Colonic mucosa (tissue), 4 donors: ENCODE results near the gene GRK7. TPM values are rescaled to one million over a fixed set of nuclear protein-coding genes. Genes with fewer than 3 reads are reported as not detected.
A peak's percentile ranks its signal among the peaks of the same experiment; 100 is the strongest.

Source experiments
- DNase-seq: peaks from one replicate; pipeline ENCODE4 v3.0.0-alpha.2; 2020
- H3K27ac ChIP-seq: fragments of 200-600 bp; one replicate; pipeline ENCODE4 v1.8.0; 2021
- H3K27me3 ChIP-seq: fragments of 200-600 bp; one replicate; pipeline ENCODE4 v1.8.0; 2021
- H3K36me3 ChIP-seq: fragments of 200-600 bp; one replicate; pipeline ENCODE4 v1.8.0; 2021
- H3K4me1 ChIP-seq: fragments of 200-600 bp; one replicate; pipeline ENCODE4 v1.8.0; 2021; ENCODE audit warnings: mild to moderate bottlenecking
- H3K4me3 ChIP-seq: fragments of 200-600 bp; one replicate; pipeline ENCODE4 v1.8.0; 2021
- H3K9ac ChIP-seq, 2 donors: one replicate each; pipeline ENCODE4 v1.7.0; 2013; ENCODE audit warnings: control low read depth in 2 of 2, low read depth in 2 of 2, low read length in 2 of 2
- H3K9me3 ChIP-seq: fragments of 200-600 bp; one replicate; pipeline ENCODE4 v1.8.0; 2021
- intact Hi-C: fragments of 100-400 bp; cut with DNase I; formaldehyde crosslinking; loops from one replicate; pipeline ENCODE4 v1.14.1; 2022
- total RNA-seq, 2 donors: library from RNA; stranded (reverse); fragmentation: NEBNext Ultra II Directional in 1 of 2; extraction: Animal tissue kit (Norgen Biotek cat#: 25700) in 1 of 2; gene quantifications; one replicate each; pipeline ENCODE4 v1.2.1, GENCODE V29; 2021
- TF ChIP-seq, protein P1 (sequence below): fragments of 200-600 bp; IDR thresholded peaks from one replicate; pipeline ENCODE4 v1.8.0; 2022; ENCODE audit warnings: antibody characterized with exemption, mild to moderate bottlenecking
- donor health status: healthy.
- donor health status: DM: no; HTN: no; CAD: no.
- donor health status: DM: no; HTN: no; CAD: no.

Gene GRK7
- total RNA-seq, 2 donors from 2014 or later = not detected

DNA sequence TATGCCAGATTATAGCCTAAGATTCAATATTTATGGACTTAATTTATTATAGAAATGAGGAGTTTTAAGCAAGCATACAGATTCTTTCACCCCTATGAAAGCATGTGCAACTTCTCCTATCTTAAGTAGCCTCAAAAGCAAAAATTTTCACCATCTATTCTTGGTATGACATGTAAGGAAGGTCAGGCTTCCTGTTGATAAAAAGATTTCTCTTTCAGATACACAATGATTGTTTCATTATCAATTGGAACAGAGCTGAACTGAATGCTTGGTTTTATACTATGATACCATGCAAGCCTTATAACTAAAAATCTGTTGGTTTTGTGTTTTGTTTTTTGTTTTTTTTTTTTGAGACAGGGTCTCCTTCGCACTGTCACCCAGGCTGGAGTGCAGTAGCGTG, 3.9 kb downstream of the GRK7 start:
- DNase-seq = no peak
- H3K36me3 ChIP-seq = no peaks in the 10 kb centered on the region
- H3K9ac ChIP-seq = no peak overlapping the region
- no peaks in the 10 kb centered on the region for H3K4me1 ChIP-seq
- intact Hi-C loops = no loop called here
- H3K9me3 ChIP-seq = no peaks in the 10 kb centered on the region
- H3K27me3 ChIP-seq = no peaks in the 10 kb centered on the region
- H3K27ac ChIP-seq = no peak overlapping the region
- H3K4me3 ChIP-seq = no peak overlapping the region
- TF ChIP-seq, protein P1, sequence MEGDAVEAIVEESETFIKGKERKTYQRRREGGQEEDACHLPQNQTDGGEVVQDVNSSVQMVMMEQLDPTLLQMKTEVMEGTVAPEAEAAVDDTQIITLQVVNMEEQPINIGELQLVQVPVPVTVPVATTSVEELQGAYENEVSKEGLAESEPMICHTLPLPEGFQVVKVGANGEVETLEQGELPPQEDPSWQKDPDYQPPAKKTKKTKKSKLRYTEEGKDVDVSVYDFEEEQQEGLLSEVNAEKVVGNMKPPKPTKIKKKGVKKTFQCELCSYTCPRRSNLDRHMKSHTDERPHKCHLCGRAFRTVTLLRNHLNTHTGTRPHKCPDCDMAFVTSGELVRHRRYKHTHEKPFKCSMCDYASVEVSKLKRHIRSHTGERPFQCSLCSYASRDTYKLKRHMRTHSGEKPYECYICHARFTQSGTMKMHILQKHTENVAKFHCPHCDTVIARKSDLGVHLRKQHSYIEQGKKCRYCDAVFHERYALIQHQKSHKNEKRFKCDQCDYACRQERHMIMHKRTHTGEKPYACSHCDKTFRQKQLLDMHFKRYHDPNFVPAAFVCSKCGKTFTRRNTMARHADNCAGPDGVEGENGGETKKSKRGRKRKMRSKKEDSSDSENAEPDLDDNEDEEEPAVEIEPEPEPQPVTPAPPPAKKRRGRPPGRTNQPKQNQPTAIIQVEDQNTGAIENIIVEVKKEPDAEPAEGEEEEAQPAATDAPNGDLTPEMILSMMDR = no peak

DNA sequence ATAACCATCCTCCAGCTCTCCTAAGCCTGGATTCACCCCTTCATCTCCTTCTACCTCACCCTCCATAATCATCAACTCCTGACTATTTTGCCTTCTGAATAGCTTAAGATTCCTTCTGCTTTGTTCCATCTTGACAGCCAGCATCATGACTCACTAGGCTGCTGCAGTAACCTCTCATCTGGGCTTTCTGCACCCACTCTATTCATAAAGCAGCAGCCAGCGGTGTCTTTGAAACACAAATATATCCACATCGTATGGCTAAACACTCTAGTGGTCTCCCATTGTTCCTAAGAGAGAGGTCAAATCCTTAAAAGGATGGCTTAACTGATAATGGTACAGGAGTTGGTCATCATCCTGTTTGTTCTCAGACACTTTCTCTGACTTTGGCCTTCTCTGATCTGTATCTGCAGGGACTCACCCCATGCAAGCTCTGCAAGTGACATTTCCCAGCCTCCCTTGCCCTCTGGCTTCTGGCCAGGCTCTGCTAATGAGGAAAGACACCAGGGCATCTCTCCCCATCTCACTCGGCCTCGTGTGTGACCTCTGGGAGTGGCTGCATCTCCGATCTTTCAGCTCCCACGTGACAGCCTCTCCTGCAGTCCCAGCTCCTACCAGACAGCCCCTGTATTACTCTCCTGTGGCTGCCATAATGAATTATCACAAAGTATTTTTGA, 6.2 kb downstream of the GRK7 start:
- Histone ChIP-seq H3K27me3 (no peaks in the 10 kb centered on the region), H3K9ac (no peak overlapping the region), H3K9me3 (no peaks in the 10 kb centered on the region), H3K27ac (no peak overlapping the region), H3K4me1 (no peaks in the 10 kb centered on the region), H3K4me3 (no peak overlapping the region), H3K36me3 (no peaks in the 10 kb centered on the region)
- intact Hi-C loops = no loop called here
- peak; percentile 38 for DNase-seq
- TF ChIP-seq, protein P1 = no peak

DNA sequence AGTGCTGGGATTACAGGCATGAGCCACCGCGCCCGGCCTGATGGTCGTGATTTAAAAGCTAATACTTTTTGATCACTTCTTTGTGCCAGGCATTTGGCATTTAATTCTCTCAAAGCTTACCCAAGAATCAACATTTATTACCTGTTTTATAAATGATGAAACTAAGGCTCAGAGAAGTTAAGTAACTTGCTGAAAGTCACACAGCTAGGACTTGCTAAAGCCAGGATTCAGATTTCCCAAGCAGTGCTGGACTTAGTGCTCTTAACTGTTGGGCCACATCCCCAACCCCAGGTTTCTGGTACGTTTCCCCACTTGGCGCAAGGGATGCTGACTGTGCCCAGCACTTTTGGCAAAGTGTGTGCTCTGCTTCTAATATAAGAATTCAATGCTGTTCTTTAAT, 10.5 kb downstream of the GRK7 start:
- H3K9me3 ChIP-seq = no peaks in the 10 kb centered on the region
- no peak overlapping the region for H3K4me3 ChIP-seq
- H3K9ac ChIP-seq = no peak overlapping the region
- DNase-seq = no peak
- intact Hi-C loops = no loop called here
- no peaks in the 10 kb centered on the region for H3K4me1 ChIP-seq
- H3K27me3 ChIP-seq = no peaks in the 10 kb centered on the region
- no peaks in the 10 kb centered on the region for H3K36me3 ChIP-seq
- TF ChIP-seq, protein P1 = no peak
- no peak overlapping the region for H3K27ac ChIP-seq

GRCh38 chr3:141776376-141776775, 13.2 kb downstream of the GRK7 start:
- TF ChIP-seq, protein P1 = no peak
- Histone ChIP-seq H3K9me3 (no peaks in the 10 kb centered on the region), H3K4me3 (no peak overlapping the region), H3K27me3 (no peaks in the 10 kb centered on the region), H3K4me1 (no peaks in the 10 kb centered on the region), H3K9ac (no peak overlapping the region), H3K36me3 (no peaks in the 10 kb centered on the region), H3K27ac (no peak overlapping the region)
- DNase-seq = no peak
- intact Hi-C loops = no loop called here

GRCh38 chr3:141776885-141777284, 13.7 kb downstream of the GRK7 start:
- Histone ChIP-seq H3K36me3 (no peaks in the 10 kb centered on the region), H3K27me3 (no peaks in the 10 kb centered on the region), H3K9me3 (no peaks in the 10 kb centered on the region), H3K4me3 (no peak overlapping the region), H3K4me1 (no peaks in the 10 kb centered on the region), H3K27ac (no peak overlapping the region), H3K9ac (no peak overlapping the region)
- DNase-seq = no peak
- TF ChIP-seq, protein P1 = no peak
- intact Hi-C loops = no loop called here
